Keratinocyte (primary cell): ENCODE data around the gene PADI1.

Experiments used
- EZH2 ChIP-seq: IDR thresholded peaks from one replicate; pipeline ENCODE4 v1.6.1; 2012; ENCODE audit warnings: inconsistent platforms, mild to moderate bottlenecking, low read length, moderate library complexity
- TF ChIP-seq, protein P1 (sequence below), 3 experiments: IDR thresholded peaks in 1 of 3; conservative IDR thresholded peaks in 1 of 3; optimal IDR thresholded peaks in 1 of 3; 2 replicates in 2 of 3; 3 replicates in 1 of 3; pipeline versions ENCODE3 to v1.5.1; 2011; ENCODE audit warnings: low read length in 3 of 3, mild to moderate bottlenecking in 3 of 3, moderate library complexity in 2 of 3, control low read depth in 1 of 3, inconsistent platforms in 1 of 3; ENCODE audit not compliant: insufficient read depth in 2 of 3; ENCODE audit errors: extremely low read depth in 1 of 3

DNA sequence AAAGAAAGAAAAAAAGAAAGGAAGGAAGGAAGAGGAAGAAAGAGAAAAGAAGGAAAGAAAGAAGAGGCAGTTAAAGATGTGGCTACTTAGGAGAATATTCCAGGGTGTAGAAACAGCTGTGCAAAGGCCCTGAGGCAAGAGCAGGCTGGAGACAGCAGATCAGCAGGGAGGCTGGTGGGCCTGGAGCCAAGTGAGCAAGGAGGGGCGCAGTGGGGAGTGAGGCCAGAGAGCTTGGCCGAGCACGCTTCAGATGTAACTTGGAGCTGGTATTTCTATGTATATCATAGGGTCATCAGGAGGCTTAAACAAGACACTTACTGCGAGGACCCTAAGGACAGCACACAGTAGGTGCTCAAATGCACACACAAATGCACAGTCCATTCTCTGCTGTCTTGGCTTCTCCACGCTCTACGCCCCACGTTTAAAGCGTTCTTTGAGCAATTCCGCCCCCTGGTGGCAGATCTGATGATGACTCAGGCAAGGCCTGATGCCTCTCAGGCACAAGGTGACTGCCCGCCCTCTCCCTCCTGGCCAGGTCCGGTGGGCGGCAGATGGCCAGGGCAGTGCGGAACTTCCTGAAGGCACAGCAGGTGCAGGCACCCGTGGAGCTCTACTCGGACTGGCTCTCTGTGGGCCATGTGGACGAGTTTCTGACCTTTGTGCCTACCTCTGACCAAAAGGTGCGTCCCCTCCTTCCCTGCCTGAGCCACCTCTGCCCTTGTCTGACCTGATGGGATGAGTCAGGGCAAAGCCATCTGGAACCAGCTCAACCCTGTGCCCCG lies 32.0 kb downstream of the PADI1 start:
- TF ChIP-seq, protein P1, sequence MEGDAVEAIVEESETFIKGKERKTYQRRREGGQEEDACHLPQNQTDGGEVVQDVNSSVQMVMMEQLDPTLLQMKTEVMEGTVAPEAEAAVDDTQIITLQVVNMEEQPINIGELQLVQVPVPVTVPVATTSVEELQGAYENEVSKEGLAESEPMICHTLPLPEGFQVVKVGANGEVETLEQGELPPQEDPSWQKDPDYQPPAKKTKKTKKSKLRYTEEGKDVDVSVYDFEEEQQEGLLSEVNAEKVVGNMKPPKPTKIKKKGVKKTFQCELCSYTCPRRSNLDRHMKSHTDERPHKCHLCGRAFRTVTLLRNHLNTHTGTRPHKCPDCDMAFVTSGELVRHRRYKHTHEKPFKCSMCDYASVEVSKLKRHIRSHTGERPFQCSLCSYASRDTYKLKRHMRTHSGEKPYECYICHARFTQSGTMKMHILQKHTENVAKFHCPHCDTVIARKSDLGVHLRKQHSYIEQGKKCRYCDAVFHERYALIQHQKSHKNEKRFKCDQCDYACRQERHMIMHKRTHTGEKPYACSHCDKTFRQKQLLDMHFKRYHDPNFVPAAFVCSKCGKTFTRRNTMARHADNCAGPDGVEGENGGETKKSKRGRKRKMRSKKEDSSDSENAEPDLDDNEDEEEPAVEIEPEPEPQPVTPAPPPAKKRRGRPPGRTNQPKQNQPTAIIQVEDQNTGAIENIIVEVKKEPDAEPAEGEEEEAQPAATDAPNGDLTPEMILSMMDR (optimal IDR thresholded peaks at IDR 0.05 in 1 of 3, IDR thresholded peaks at IDR 0.05 in 1 of 3, conservative IDR thresholded peaks at IDR 0.05 in 1 of 3; ENCODE audit: extremely low read depth in 1 of 3, insufficient read depth in 2 of 3, low read length in 3 of 3) = peak; percentile 78 to 97 (median 80)
- no peak for TF ChIP-seq EZH2
